B cell (primary cell): ENCODE results near the gene CRISPLD2.

Experiments used
- EZH2 ChIP-seq: IDR thresholded peaks from 2 replicates; pipeline ENCODE4 v1.6.1; 2012; ENCODE audit warnings: borderline replicate concordance, low read depth, mild to moderate bottlenecking, moderate library complexity, low read length; ENCODE audit not compliant: insufficient read depth, poor library complexity, severe bottlenecking
- TF ChIP-seq, protein P1 (sequence below): fragments of 200-600 bp; IDR thresholded peaks from one replicate; pipeline ENCODE4 v1.8.0; 2022; ENCODE audit warnings: antibody characterized with exemption, mild to moderate bottlenecking

DNA sequence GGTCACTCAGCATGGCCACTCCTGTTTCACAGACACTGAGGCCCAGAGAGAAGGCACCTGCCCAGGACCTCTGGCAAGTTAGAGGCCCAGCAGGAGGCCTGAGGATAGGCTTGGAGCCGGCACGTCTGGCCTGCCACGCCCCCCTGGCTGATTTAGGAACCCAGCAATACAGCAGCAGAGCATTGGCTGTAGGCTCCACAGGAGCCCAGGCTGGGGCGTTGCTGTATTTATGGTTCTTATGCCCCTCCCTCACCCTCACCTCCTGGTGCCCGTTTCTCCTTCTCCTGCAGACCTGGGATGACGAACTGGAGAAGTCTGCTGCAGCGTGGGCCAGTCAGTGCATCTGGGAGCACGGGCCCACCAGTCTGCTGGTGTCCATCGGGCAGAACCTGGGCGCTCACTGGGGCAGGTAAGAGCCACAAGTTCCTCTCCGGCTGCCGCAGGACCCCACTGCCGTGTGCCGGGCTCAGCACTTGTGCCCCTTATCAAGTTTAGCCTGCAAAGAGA is 25.8 kb downstream of the CRISPLD2 start:
- TF ChIP-seq, protein P1, sequence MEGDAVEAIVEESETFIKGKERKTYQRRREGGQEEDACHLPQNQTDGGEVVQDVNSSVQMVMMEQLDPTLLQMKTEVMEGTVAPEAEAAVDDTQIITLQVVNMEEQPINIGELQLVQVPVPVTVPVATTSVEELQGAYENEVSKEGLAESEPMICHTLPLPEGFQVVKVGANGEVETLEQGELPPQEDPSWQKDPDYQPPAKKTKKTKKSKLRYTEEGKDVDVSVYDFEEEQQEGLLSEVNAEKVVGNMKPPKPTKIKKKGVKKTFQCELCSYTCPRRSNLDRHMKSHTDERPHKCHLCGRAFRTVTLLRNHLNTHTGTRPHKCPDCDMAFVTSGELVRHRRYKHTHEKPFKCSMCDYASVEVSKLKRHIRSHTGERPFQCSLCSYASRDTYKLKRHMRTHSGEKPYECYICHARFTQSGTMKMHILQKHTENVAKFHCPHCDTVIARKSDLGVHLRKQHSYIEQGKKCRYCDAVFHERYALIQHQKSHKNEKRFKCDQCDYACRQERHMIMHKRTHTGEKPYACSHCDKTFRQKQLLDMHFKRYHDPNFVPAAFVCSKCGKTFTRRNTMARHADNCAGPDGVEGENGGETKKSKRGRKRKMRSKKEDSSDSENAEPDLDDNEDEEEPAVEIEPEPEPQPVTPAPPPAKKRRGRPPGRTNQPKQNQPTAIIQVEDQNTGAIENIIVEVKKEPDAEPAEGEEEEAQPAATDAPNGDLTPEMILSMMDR, result no peak
- TF ChIP-seq EZH2, result no peak
